Effector CD4-positive, alpha-beta T cell (primary cell): ENCODE data around the gene WIZ.
A peak's percentile ranks its signal among the peaks of the same experiment; 100 is the strongest.
"Not testable (repeated sequence)": the region's sequence is repeated elsewhere in the genome, so short reads cannot be mapped to it uniquely, and the experiment has no call there.

Source experiments
- DNase-seq: peaks from one replicate; pipeline ENCODE4 v3.0.0-alpha.2; 2020

Gene WIZ

GRCh38 chr19:15403151-15403531 lies 46.6 kb downstream of the WIZ start:
- DNase-seq: no peak

GRCh38 chr19:15402411-15403150 lies 47.2 kb downstream of the WIZ start:
- no peak for DNase-seq

GRCh38 chr19:15401397-15401710 lies 48.4 kb downstream of the WIZ start:
- no peak for DNase-seq

GRCh38 chr19:15400521-15401396 lies 49.0 kb downstream of the WIZ start:
- no peak for DNase-seq

GRCh38 chr19:15399635-15400034 lies 50.1 kb downstream of the WIZ start:
- no peak for DNase-seq

GRCh38 chr19:15399234-15399515 lies 50.6 kb downstream of the WIZ start:
- no peak for DNase-seq

- no peak for DNase-seq
Observed at GRCh38 chr19:15398501-15399233, 51.1 kb downstream of the WIZ start.

- no peak for DNase-seq
Observed at GRCh38 chr19:15397782-15398181, 52.0 kb downstream of the WIZ start.

GRCh38 chr19:15397236-15397635 lies 52.5 kb downstream of the WIZ start:
- no peak for DNase-seq

- no peak for DNase-seq
Observed at GRCh38 chr19:15396436-15396835, 53.3 kb downstream of the WIZ start.

- not testable (repeated sequence) for DNase-seq
Observed at GRCh38 chr19:15395251-15395650, 54.5 kb downstream of the WIZ start.

- no peak for DNase-seq
Observed at GRCh38 chr19:15394426-15394825, 55.3 kb downstream of the WIZ start.

GRCh38 chr19:15393963-15394362 lies 55.8 kb downstream of the WIZ start:
- DNase-seq: no peak

- no peak for DNase-seq
Observed at GRCh38 chr19:15390814-15391213, 58.9 kb downstream of the WIZ start.

- DNase-seq: no peak
Observed at GRCh38 chr19:15381864-15382263, 67.9 kb downstream of the WIZ start.

GRCh38 chr19:15381429-15381828 lies 68.3 kb downstream of the WIZ start:
- no peak for DNase-seq

GRCh38 chr19:15379999-15380647 lies 69.6 kb downstream of the WIZ start:
- DNase-seq: no peak

GRCh38 chr19:15379083-15379998 lies 70.4 kb downstream of the WIZ start, which contains the start of gene AKAP8:
Gene AKAP8 (minus strand): TSS chr19:15379787. CDS start chr19:15379731, 56 bp downstream.
- peak; percentile 95 for DNase-seq

GRCh38 chr19:15378534-15379082 lies 71.1 kb downstream of the WIZ start:
- peak; percentile 28 for DNase-seq

- DNase-seq: no peak
Observed at GRCh38 chr19:15374796-15375440, 74.8 kb downstream of the WIZ start.

- DNase-seq: no peak
Observed at GRCh38 chr19:15374105-15374651, 75.6 kb downstream of the WIZ start.
